H9 (cell line): Measurements from ENCODE around the gene ATPAF2. TPM values are rescaled to one million over a fixed set of nuclear protein-coding genes. Genes with fewer than 3 reads are reported as not detected.

ENCODE experiments used
- DNase-seq: peaks from one replicate; pipeline ENCODE4 v3.0.0-alpha.2; 2017
- H2AFZ ChIP-seq: one replicate; pipeline ENCODE4 v1.6.1; 2013; ENCODE audit warnings: mild to moderate bottlenecking, low read length, control low read depth, moderate library complexity
- H2AK5ac ChIP-seq: 2 replicates; pipeline ENCODE4 v1.6.1; 2013; ENCODE audit warnings: low read length, control low read depth, mixed read lengths; ENCODE audit not compliant: insufficient read length
- H2BK120ac ChIP-seq: one replicate; pipeline ENCODE4 v1.6.1; 2013; ENCODE audit warnings: low read depth, mild to moderate bottlenecking, low read length, control low read depth, inconsistent platforms; ENCODE audit not compliant: poor library complexity, severe bottlenecking
- H2BK12ac ChIP-seq: 2 replicates; pipeline ENCODE4 v1.6.1; 2013; ENCODE audit warnings: low read length, control low read depth, mixed read lengths, low read depth; ENCODE audit not compliant: insufficient read length
- H2BK15ac ChIP-seq: 2 replicates; pipeline ENCODE4 v1.6.1; 2013; ENCODE audit warnings: low read depth, low read length, control low read depth
- H2BK20ac ChIP-seq: one replicate; pipeline ENCODE4 v1.6.1; 2013; ENCODE audit warnings: low read depth, mild to moderate bottlenecking, low read length, control low read depth, inconsistent platforms; ENCODE audit not compliant: poor library complexity, severe bottlenecking
- H2BK5ac ChIP-seq: 2 replicates; pipeline ENCODE4 v1.6.1; 2013; ENCODE audit warnings: low read length, control low read depth, mixed read lengths; ENCODE audit not compliant: insufficient read length
- H3K14ac ChIP-seq: 2 replicates; pipeline ENCODE4 v1.6.1; 2013; ENCODE audit warnings: low read length, control low read depth; ENCODE audit not compliant: insufficient read depth
- H3K18ac ChIP-seq: 2 replicates; pipeline ENCODE4 v1.6.1; 2013; ENCODE audit warnings: low read depth, mild to moderate bottlenecking, mixed read lengths, low read length, control low read depth; ENCODE audit not compliant: insufficient read length
- H3K23ac ChIP-seq: 2 replicates; pipeline ENCODE4 v1.6.1; 2013; ENCODE audit warnings: low read length, control low read depth, mixed read lengths, low read depth; ENCODE audit not compliant: insufficient read length
- H3K23me2 ChIP-seq: 2 replicates; pipeline ENCODE4 v1.6.1; 2013; ENCODE audit warnings: low read depth, mild to moderate bottlenecking, mixed read lengths, low read length, control low read depth; ENCODE audit not compliant: insufficient read length, poor library complexity, severe bottlenecking
- H3K27ac ChIP-seq: 2 replicates; pipeline ENCODE4 v1.5.1; 2013; ENCODE audit warnings: low read length, control low read depth, mixed read lengths, low read depth; ENCODE audit not compliant: insufficient read length
- H3K27me3 ChIP-seq: 2 replicates; pipeline ENCODE4 v1.6.1; 2013; ENCODE audit warnings: low read length, control low read depth, inconsistent platforms; ENCODE audit not compliant: insufficient read depth
- H3K4ac ChIP-seq: 2 replicates; pipeline ENCODE4 v1.6.1; 2013; ENCODE audit warnings: low read depth, mild to moderate bottlenecking, control low read depth, inconsistent platforms, low read length, moderate library complexity
- H3K4me1 ChIP-seq: 2 replicates; pipeline ENCODE4 v1.6.1; 2013; ENCODE audit warnings: low read length, control low read depth, inconsistent platforms; ENCODE audit not compliant: insufficient read depth
- H3K4me2 ChIP-seq: 2 replicates; pipeline ENCODE4 v1.6.1; 2013; ENCODE audit warnings: low read length, control low read depth, mixed read lengths; ENCODE audit not compliant: insufficient read length, insufficient read depth
- H3K56ac ChIP-seq: 2 replicates; pipeline ENCODE4 v1.6.1; 2013; ENCODE audit warnings: low read depth, mild to moderate bottlenecking, mixed read lengths, low read length, control low read depth; ENCODE audit not compliant: insufficient read length
- H3K79me1 ChIP-seq: 2 replicates; pipeline ENCODE4 v1.6.1; 2013; ENCODE audit warnings: low read depth, mild to moderate bottlenecking, moderate library complexity, low read length, control low read depth, inconsistent platforms; ENCODE audit not compliant: insufficient read depth, poor library complexity, severe bottlenecking
- H3K79me2 ChIP-seq: 2 replicates; pipeline ENCODE4 v1.6.1; 2013; ENCODE audit warnings: low read length, control low read depth, inconsistent platforms; ENCODE audit not compliant: insufficient read depth
- H3K9ac ChIP-seq: 2 replicates; pipeline ENCODE4 v1.6.1; 2013; ENCODE audit warnings: low read length, control low read depth, mixed read lengths; ENCODE audit not compliant: insufficient read length; ENCODE audit errors: extremely low read depth
- H3K9me3 ChIP-seq: one replicate; pipeline ENCODE4 v1.6.1; 2013; ENCODE audit warnings: low read depth, low read length, inconsistent platforms; ENCODE audit not compliant: control insufficient read depth
- H3T11ph ChIP-seq: one replicate; pipeline ENCODE4 v1.6.1; 2013; ENCODE audit warnings: mild to moderate bottlenecking, low read length, control low read depth, inconsistent platforms
- H4K20me1 ChIP-seq: one replicate; pipeline ENCODE4 v1.6.1; 2013; ENCODE audit not compliant: control insufficient read depth, insufficient read length, insufficient read depth
- H4K5ac ChIP-seq: 2 replicates; pipeline ENCODE4 v1.6.1; 2013; ENCODE audit warnings: low read depth, mild to moderate bottlenecking, mixed read lengths, low read length, control low read depth; ENCODE audit not compliant: insufficient read length
- H4K8ac ChIP-seq: replicated peaks from 2 replicates; pipeline ENCODE4 v1.6.1; 2013; ENCODE audit warnings: low read length, control low read depth, mixed read lengths, low read depth; ENCODE audit not compliant: insufficient read length
- H4K91ac ChIP-seq: 2 replicates; pipeline ENCODE4 v1.6.1; 2013; ENCODE audit warnings: low read depth, mild to moderate bottlenecking, moderate library complexity, mixed read lengths, low read length, control low read depth; ENCODE audit not compliant: insufficient read length
- H3K27ac Mint-ChIP-seq, 3 experiments: 2 replicates in 2 of 3; 3 replicates in 1 of 3; pipeline ENCODE4 v1.8.0; 2020 to 2021; ENCODE audit warnings: mixed read lengths in 3 of 3, mild to moderate bottlenecking in 1 of 3, moderate library complexity in 1 of 3
- H3K27me3 Mint-ChIP-seq: 2 replicates; pipeline ENCODE4 v1.8.0; 2021; ENCODE audit warnings: low read depth, mild to moderate bottlenecking, moderate library complexity, mixed read lengths
- H3K36me3 Mint-ChIP-seq, 3 experiments: 2 replicates in 2 of 3; 3 replicates in 1 of 3; pipeline ENCODE4 v1.8.0; 2020 to 2021; ENCODE audit warnings: low read depth in 3 of 3, mixed read lengths in 3 of 3; ENCODE audit not compliant: insufficient read depth in 1 of 3
- H3K4me1 Mint-ChIP-seq, 2 experiments: 2 replicates each; pipeline ENCODE4 v1.8.0; 2020; ENCODE audit warnings: mixed read lengths in 2 of 2
- H3K4me3 Mint-ChIP-seq, 2 experiments: 2 replicates in 1 of 2; 3 replicates in 1 of 2; pipeline ENCODE4 v1.8.0; 2020 to 2021; ENCODE audit warnings: mild to moderate bottlenecking in 2 of 2, mixed read lengths in 2 of 2, moderate library complexity in 1 of 2
- H3K9me3 Mint-ChIP-seq, 2 experiments: 2 replicates in 1 of 2; 3 replicates in 1 of 2; pipeline ENCODE4 v1.8.0; 2020; ENCODE audit warnings: mild to moderate bottlenecking in 2 of 2, mixed read lengths in 2 of 2, moderate library complexity in 1 of 2
- CTCF ChIP-seq: fragments of 200-600 bp; sonication (generic); conservative IDR thresholded peaks from 3 replicates; pipeline ENCODE4 v1.8.0; 2021; ENCODE audit warnings: antibody characterized with exemption, mild to moderate bottlenecking
- WGBS: extraction: QIAGEN DNeasy Blood & Tissue Kit; methylation state at CpG from one replicate; pipeline ENCODE4 v1.1.7; 2013; ENCODE audit warnings: missing lambda C conversion rate, low lambda C conversion rate, mixed read lengths; ENCODE audit not compliant: insufficient read length; ENCODE audit errors: extremely low coverage; 5-methylcytosine and 5-hydroxymethylcytosine counted together
- total RNA-seq: library from RNA; stranded (reverse); gene quantifications from 2 replicates; pipeline ENCODE4 v1.2.1, GENCODE V29; 2021

The ATPAF2 gene
- total RNA-seq, 1 experiment from 2014 or later, result 21.4 TPM

- Histone ChIP-seq H4K91ac (no peak overlapping the region), H2AK5ac (no peak overlapping the region), H2AFZ (no peak overlapping the region), H4K5ac (no peak overlapping the region), H2BK20ac (no peak overlapping the region), H3K27me3 (no peaks in the 10 kb centered on the region), H3T11ph (no peak overlapping the region), H2BK12ac (no peak overlapping the region), H4K8ac (no peak overlapping the region), H3K27ac (no peak overlapping the region), H3K23ac (no peak overlapping the region), H3K9ac (no peak overlapping the region), H3K23me2 (no peaks in the 10 kb centered on the region), H3K4ac (no peak overlapping the region), H3K14ac (no peak overlapping the region), H3K4me1 (no peaks in the 10 kb centered on the region), H3K79me2 (no peaks in the 10 kb centered on the region), H2BK120ac (no peak overlapping the region), H3K18ac (no peak overlapping the region), H2BK15ac (no peak overlapping the region), H3K4me2 (no peak overlapping the region), H4K20me1 (no peaks in the 10 kb centered on the region), H2BK5ac (no peak overlapping the region), H3K56ac (no peak overlapping the region), H3K9me3 (no peaks in the 10 kb centered on the region), H3K79me1 (no peaks in the 10 kb centered on the region)
- no peak for TF ChIP-seq CTCF
- H3K4me1 Mint-ChIP-seq, result no peaks in the 10 kb centered on the region
- H3K36me3 Mint-ChIP-seq, result peaks cover 21 to 74% (median 43%) of the 10 kb centered on the region in 3 experiments; a peak in 6 of 7 replicates
- DNase-seq, result no peak
- H3K4me3 Mint-ChIP-seq, result no peak overlapping the region
- H3K9me3 Mint-ChIP-seq, result no peaks in the 10 kb centered on the region
- H3K27me3 Mint-ChIP-seq, result no peaks in the 10 kb centered on the region
- no CpG with 5 or more reads among the region's 5 CpGs for WGBS
- no peak overlapping the region; a peak in 1 of 7 replicates for H3K27ac Mint-ChIP-seq
Observed at GRCh38 chr17:18059283-18059682, 20.3 kb upstream of the ATPAF2 start.
